GM18502 (cell line): ENCODE measurements around the gene TCF12.
"Not testable (repeated sequence)": the region's sequence is repeated elsewhere in the genome, so short reads cannot be mapped to it uniquely, and the experiment has no call there.

Experiments
- ATAC-seq: cut with Tn5 transposase; IDR thresholded peaks from one replicate; pipeline ENCODE4 v1.9.1; 2021; ENCODE audit warnings: mild to moderate bottlenecking; ENCODE audit not compliant: unreplicated experiment, poor library complexity

TCF12 gene

DNA sequence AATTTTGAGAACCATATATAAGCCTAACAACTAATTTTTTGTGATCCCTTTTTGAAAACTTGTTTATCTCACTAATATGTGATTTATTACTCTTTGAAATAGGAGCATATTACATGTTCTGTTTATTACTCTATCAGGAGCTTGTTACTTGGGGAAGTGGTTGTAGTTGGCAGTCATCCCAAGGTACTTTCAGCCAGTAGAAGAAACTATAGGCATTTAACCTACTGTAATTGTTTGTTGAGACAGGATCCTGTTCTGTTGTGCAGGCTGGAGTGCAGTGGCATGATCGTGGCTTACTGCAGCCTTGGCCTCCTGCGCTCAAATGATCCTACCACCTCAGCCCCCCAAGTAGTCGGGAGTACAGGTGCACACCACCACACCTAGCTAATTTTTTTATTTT is 195.6 kb downstream of the TCF12 start:
- ATAC-seq = no peak

DNA sequence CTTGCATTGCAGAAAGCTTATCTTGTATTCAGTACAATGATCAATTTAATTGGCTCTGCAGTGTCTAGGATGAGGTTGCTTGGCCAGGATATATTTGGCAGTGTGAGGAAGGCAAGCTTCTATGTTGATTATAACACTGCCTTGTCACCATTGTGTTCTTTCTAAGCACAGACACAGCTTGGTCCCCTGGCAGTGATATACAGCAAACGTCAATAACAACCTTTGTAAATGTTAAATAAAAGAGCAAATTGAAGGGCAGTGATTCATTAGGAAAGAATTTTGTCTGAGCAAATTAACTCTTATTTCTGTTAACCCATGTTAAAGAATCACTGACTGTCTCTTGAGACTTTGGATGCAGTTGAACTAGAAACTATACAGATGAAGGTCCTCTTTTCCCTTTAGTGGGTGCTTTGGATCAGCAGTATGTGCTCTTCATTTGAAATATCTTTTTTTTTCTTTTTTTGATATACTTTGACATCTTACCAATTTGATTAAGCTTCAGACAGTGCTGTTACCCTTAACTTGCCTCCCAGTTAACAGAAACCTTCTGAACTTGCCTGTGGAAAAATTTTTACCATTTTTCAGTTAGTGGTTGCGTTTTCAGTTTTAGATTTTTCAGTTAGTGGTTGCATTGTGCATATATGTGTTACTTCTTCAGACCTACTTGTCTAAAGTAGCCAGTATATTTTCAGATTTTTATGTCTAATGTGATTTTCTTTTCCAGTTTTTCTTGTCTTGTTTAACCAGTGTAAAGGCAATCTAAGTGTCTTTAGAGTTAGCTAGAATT is 199.8 kb downstream of the TCF12 start:
- ATAC-seq = no peak

DNA sequence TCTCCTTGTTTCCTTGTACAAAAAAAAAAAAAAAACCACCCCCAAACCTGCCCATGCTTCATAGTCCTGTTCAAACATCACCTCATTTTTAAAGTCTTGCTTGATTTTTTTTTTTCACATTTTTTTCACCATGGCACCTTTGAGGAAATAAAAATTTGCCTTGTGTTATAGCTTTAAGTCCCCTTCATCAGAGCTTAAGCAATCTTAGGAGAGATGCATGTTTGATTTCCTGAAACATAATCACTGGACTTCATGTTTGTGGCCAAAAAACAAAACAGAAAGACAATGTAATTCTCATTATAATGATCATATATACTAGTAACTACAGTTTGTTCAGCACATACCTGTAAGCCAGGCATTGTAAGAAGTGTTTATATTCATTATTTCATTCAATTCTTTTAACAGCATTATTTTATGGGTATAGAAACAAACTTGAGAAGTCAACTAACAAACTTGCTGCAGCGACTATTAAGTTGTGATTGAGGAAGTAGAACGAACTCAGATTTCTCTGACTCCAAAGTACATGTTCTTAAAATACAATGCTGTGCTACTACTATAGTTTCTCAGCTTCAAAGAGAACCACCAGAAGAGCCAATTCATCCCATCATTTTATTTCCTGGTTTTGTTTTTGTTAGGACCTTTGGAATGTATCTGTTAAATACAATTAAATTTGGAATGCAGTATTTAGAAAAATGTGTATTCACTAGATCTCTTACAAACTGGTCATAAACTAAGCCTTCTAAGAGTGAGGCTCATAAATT is 203.8 kb downstream of the TCF12 start:
- ATAC-seq = no peak

DNA sequence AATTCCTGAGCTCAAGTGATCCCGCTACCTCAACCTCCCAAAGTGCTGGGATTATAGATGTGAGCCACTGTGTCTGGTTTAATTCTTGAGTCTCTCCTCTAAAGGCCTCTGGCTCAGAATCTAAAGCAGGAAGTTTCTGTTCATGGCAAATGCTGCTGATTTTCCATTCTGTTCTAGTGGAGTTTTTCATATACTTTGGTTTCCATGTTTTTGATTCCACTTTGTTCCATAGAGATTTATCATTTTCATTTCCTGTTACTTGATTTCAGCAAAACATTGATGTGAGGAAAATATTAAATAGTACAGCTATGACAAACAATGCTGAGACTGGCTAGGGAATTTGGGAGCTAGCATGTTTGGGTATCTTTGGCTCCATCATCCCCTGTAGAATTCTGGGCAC is 205.6 kb downstream of the TCF12 start:
- ATAC-seq = no peak

DNA sequence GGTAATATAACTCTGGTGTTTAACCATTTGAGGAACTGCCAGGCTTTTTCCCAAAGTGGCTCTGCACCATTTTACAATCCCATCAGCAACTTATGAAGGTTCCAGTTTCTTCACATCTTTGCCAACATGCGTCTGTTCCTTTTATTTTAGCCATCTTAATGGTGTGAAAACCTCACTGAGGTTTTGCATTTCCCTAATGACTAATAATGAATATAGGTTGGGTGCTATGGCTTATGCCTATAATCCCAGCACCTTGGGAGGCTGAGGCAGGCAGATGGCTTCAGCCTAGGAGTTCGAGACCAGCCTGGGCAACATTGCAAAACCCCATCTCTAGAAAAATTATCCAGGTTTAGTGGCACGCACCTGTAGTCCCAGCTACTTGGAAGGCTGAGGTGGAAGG is 210.6 kb downstream of the TCF12 start:
- ATAC-seq = no peak

DNA sequence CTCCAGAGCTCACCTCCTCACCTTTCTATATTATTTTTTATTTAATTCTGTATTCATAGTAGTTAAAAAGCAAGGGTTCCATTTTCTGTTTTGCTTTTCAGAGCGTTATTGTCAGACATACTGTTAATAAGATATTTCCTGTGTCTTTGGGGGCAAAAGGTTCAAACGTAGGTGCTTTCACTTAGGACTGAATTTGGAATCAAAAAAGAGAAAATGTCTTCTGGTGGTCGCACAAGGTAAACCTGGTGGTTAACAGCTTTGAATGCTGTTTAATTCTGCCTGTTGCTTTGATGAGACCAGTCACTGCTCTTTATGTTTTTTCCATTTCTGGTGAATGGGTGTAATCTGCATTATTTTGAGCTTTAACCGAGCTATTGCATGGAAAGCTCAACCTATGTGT is 212.5 kb downstream of the TCF12 start:
- no peak for ATAC-seq

DNA sequence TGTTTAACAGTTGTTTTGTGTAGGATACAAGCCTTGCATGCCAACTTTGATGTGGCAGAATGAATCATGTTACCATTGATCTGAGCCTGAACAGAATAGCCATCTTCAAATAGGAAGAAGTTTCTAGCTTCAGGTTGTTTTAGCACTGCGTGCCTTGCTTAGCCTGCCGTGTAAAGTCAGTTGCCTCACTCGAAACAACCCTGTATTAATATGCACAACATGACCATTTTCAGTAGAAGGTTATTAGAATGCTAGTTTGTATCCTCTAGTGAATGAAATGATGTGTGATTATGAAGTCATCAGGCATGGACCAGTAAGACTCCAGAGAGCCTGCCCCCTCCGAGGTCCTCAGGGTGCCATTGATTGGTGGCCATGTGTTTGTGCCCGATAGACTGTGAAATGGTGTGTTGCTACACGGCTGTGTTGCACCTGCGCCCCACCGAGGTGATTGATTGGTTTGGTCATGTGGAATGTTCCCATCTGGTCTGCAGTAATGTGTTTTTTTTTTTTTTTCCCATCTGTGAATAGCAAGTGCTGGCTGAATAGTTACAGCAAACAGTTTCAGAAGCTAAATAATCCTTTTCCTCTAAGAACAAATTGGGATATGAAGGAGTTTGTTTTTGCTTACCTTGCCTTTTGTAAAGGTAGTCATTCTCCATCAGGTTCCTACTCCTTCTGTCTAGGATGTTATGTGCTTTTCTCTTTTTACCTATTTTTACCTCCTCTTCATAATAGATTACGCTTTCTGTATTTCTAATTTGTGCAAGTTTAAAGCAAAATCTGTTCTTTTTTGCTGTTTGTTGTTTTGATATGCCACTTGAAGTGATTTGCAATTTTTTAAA is 214.9 kb downstream of the TCF12 start:
- ATAC-seq = no peak

DNA sequence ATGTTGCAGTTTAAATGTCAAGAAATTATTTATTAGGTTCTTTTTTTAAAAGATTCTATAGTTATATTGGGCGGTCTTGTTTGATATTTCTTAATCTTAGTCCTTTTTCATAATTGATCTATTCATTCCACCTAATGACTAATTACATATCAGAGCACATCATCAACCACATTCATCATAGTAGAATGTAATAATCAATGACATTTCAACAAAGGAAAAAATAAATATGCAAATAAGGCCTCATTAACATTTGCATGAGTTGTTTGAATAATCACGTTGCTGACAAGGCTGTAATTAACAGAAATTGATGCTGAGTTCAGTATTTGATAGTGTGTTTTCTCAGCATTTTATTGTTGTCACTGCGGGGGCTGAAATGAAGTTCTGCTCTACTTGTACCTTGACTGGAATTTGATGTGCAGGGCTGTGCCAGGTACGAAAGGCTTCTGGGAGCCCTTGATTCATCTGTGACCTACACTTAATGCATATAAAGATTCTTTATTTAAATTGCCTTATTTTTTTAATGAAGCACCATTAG is 215.7 kb downstream of the TCF12 start:
- no peak for ATAC-seq

DNA sequence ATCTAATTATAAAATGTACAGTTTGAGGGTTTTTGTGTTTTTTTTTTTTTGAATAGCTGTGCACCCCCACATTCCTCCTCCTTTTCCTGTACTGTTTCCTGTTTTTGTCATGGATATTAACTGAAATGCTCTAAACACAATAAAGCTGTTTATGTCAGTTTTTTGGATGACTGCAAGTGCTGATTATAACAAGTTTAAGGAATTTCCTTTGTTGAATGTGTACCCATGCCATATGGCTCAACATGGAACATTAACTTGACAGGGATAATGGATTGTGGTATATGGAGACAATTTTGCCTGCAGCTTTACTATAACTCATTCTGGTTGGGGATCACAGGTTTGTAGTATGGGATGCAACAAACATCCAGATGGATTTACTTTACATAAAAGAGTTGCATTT is 216.4 kb downstream of the TCF12 start:
- ATAC-seq = no peak

DNA sequence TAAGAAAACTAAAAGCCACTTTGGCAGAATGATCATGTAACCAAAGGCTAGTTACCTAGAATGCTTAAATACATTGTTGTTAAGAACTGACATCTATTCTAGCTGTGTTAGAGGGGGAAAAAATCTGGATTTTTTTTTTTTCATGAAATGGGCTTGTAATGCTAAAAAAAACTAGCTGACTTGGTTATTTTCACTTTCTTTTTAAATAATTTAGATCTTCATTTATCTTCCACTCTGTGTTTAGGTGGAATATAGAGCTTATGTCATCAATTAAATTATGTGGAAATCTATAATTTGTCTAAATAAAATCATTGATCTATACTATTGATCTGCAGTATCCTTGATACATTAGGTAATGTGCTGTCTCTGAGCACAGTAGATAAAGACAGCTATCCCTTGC is 217.4 kb downstream of the TCF12 start:
- no peak for ATAC-seq

DNA sequence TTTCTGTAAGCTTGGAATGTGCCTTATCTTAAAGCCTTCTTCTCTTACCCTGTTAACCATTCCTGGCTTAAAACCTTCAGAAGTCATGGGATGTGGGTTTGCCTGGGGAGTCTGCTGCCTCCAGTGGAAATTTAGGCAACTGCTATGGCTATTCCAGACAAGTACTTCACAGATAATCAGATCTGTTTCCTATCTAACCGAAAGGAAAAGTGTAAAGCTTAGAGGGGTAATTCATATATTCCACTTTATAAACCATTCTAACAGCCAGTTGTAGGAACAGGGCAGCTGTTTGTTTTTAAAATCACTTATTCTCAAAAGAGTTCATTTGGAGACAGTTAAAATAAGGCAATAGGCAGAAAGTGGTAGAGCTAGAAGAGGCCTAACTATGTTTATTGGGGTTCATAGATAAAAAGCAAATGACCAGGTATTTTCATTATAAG is 219.9 kb downstream of the TCF12 start:
- no peak for ATAC-seq

DNA sequence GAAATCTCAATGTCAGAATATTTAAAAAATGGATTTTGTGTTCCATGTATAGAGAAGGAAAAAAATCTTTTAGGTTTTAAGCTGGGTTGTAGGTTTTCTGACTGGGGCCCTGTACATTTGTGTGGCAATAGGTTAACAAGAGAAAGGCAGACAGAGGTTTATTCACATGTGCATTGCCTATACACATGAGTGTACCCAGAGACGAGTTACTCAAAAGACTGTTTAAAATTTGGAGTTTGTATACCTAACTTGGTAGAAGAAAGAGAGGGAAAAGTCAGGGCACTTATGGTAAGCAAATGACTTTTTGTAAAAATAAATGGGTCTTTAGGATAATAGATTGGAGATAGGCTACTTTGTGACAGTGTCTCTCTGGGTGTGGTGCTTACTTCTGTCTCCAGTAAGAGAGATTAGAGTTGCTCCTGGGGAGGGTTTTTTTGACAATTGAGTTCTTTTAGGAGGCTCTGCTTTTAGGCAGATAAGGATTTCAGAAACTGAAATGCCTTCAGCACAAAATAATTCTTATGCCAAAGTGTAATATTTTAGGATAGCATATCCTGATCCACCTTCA is 225.2 kb downstream of the TCF12 start:
- no peak for ATAC-seq

DNA sequence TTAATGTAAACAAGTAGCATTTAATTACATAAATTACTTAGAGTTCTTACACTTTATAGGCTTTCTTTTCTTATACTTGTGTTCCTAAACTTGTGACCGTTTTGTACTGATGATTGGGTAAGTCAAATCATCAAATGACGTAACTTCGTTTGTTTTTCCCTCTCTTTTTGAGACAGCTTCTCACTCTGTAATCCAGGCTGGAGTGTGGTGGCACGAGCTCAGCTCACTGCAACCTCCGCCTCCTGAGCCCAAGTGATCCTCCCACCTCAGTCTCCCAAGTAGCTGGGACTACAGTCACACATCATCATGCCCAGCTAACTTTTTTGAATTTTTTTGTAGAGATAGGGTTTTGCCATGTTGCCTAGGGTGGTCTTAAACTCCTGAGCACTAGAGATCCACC is 226.0 kb downstream of the TCF12 start:
- no peak for ATAC-seq

DNA sequence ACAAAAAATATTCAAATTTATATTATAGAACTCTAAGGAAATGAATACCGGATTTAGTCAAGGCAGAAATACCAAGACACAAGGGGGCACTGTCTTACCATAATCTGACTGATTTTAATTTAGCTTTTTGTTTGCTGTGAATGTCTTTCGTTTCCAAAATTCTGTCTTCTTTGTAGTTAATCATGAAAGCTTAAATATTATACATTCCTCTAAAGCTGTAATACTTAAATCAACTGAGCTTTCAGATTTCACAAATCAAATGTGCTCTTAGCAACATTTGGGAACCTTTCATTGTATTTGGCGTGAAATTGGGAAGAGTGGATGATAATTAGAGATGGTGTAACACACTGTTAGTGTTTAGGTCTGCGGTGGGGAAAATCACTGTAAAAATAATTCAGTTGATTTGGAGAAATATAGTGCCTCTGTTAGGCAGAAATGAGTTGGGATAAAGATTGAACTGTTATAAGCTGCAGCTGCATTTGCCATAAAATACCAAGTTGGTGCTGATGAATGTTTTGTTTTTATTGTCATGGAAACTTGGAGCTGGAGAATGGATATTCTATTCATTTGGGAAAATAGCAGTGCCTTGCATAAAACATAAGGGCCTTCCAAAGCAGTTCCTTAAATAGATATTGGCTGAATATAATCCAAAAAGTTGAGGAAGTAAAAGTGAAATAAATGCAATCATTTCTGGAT is 228.2 kb downstream of the TCF12 start:
- no peak for ATAC-seq

DNA sequence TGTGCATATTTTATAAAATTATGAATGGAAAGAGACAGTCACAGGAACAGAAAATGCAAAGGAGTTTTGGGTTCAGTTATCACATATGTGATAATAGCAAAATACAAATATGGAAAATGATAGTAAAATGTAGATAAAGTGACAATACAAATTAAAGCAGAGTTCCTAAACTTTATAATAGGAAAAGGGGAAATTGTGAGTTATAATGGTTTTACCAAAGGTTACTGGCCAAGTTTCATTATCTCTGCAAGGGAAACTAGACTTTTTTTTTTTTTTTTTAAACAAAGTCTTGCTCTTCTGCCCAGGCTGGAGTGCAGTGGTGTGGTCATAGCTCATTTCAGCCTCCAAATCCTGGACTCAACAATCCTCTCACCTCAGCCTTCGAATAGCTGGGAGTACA is 229.2 kb downstream of the TCF12 start:
- no peak for ATAC-seq

DNA sequence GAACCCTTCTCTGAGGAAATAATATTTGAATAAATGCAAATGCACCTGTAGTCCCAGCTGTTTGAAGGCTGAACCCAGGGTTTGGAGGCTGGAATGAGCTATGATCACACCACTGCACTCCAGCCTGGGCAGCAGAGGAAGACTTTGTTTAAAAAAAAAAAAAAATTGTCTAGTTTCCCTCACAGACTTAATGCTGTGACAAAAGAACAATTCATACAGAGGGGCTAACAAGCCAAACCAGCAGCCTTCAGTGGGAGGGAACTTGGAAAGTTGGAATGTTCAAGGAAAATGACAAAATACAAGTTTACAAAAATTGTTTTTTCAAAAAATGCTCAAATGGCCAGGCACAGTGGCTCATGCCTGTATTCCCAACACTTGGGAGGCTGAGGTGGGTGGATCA is 229.8 kb downstream of the TCF12 start:
- no peak for ATAC-seq

DNA sequence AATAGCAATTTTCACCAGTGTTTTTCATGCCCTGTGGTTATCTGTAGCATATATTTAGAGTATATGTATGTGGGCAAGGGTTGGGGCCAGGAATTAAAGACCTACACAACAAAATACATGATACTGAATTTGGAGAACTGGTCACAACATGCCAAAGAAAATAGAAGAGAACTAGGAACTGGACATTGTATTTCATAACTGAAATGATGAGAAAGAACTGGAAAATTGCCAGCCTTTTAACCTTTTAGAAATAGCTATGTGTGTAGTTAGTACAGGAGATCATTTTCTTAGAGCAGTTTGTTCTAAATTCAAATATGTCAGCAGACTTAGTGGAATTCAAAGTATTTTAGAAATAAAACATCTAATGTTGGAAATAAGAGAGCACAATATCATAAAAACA is 230.8 kb downstream of the TCF12 start:
- no peak for ATAC-seq

DNA sequence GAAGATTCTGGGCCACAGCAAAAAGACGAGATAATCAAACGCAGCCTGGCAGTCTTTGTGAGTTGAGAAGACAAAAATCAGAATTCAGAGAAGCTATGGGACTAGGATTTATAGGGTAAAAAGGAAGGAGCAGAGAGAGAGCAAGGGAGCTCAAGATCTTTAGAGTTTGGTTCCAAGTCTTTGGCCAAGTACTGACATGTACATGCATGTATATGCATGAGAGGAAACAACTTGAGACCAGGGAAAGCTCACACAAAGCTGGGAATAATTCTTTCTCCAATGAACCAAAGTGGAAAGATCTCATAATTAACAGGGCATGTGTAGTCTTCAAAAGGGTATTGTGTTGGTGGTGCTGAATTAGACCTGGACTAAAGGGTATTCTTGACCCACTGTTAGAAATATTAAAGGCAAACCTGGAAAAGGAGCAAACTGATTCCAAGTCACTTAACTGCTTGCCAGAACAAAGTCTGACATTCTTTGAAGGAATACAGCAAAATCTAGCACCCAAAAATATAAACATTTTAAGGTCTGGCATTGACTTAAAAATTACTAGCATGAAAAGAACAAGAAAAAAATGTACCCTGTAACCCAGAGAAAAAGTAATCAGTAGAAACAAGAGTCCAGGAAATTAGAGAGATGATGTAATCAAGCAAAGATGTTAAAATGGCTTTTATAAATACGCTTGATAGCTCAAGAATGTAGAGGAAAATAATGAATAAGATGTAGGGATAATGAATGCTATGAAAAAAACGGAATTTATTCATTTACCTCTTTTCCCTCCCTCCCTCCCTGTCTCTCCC is 231.8 kb downstream of the TCF12 start:
- no peak for ATAC-seq

DNA sequence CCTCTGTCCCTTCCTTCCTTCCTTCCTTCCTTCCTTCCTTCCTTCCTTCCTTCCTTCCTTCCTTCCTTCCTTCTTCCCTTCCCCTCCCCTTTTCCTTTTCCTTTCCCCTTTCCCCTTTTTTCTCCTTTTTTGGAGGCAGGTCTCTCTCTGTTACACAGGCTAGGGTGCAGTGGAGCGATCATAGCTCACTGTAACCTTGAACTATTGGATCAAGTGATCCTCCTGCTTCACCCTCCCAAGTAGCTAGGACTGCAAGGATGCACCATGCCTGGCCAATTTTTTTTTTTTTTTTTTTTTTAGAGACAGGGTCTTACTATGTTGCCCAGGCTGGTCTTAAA is 232.4 kb downstream of the TCF12 start:
- not testable (repeated sequence) for ATAC-seq
